Activated CD4-positive, CD25-positive, alpha-beta regulatory T cell treated with anti-CD3 and anti-CD28 coated beads, Interleukin-2, amount 50 U/mL, for 72 hours (primary cell): ENCODE data around the gene LRRC49.
"Not testable (repeated sequence)": the region's sequence is repeated elsewhere in the genome, so short reads cannot be mapped to it uniquely, and the experiment has no call there.

Experiments used
- DNase-seq: peaks from one replicate; pipeline ENCODE4 v3.0.0; 2021

The LRRC49 gene

DNA sequence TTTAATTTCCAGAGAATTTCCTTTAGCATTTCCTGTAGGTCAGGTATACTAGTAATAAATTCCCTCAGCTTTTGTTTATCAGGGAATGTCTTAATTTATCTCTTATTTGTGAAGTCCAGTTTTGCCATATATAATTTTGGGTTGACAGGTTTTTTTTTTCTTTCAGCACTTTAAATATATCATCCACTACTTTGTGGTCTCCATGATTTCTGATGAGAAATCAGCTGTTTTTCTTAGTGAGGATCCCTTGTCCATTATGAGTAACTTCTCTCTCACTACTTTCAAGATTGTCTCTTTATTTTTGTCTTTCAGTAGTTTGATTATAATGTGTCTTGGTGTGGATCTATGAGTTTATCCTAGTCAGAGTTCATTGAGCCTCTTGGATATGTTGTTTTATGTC is 105.7 kb downstream of the LRRC49 start:
- DNase-seq = no peak

GRCh38 chr15:71002316-71002715 is 109.7 kb downstream of the LRRC49 start:
- DNase-seq = no peak

DNA sequence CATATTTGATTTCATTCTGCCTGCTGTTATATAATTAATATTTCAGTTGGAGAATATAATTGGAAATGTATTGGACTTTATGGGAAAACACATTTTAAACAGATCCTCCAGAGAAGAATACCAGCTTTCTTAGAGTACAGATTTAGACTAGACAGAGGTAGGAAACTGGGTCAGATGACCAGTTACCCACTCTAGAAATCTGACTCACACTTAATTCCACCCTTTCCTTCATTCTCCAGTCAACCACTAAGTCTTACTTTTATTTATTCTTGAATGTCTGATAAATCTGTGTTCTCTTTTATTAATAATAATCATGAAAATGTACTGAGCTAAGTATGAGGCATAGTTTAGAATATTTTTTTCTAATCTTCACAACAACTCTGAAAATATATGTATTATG is 110.7 kb downstream of the LRRC49 start:
- no peak for DNase-seq

DNA sequence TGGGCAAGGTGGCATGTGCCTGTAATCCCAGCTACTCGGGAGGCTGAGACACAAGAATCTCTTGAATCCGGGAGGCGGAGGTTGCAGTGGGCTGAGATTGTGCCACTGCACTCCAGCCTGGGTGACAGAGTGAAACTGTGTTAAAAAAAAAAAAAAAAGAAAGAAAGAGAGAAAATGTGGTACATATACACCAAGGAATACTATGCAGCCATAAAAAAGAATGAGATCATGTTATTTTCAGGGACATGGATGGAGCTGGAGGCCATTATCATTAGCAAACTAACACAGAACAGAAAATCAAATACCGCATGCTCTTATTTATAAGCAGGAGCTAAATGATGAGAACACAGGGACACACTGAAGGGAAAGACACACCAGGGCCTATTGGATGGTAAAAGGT is 111.9 kb downstream of the LRRC49 start:
- not testable (repeated sequence) for DNase-seq

- DNase-seq = no peak
Observed at GRCh38 chr15:71005895-71006294, 113.3 kb downstream of the LRRC49 start.

DNA sequence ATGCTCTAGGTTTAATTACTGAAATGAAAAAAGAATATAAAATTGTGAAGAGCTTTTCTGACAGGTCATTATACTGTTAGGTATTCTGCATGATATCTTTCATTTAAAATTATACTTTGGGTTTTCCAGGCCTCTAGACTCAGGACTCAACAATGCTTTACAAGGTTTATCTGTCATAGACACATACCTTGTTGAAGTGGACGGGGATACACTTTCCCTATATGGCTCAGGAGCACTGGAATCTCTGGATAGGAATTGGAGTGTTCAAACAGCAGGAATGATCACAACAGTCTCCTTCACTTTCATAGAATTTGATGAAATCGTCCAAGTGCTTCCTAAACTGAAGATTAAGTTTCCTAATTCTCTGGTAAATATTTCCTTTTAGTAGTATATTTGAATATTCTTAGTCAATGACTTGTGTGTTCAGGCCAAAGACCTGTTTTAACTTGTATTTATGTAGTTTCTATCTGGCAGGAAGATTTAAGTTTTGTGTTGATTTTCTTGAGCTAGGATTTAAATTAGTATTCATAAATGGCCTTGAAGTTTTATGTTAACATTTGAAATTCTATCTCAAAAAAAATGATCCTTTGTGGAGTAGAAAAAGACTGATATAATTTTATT is 115.7 kb downstream of the LRRC49 start:
- DNase-seq = no peak

GRCh38 chr15:71010472-71010871 is 117.8 kb downstream of the LRRC49 start:
- DNase-seq = no peak

GRCh38 chr15:71010997-71011396 is 118.4 kb downstream of the LRRC49 start:
- DNase-seq = no peak

DNA sequence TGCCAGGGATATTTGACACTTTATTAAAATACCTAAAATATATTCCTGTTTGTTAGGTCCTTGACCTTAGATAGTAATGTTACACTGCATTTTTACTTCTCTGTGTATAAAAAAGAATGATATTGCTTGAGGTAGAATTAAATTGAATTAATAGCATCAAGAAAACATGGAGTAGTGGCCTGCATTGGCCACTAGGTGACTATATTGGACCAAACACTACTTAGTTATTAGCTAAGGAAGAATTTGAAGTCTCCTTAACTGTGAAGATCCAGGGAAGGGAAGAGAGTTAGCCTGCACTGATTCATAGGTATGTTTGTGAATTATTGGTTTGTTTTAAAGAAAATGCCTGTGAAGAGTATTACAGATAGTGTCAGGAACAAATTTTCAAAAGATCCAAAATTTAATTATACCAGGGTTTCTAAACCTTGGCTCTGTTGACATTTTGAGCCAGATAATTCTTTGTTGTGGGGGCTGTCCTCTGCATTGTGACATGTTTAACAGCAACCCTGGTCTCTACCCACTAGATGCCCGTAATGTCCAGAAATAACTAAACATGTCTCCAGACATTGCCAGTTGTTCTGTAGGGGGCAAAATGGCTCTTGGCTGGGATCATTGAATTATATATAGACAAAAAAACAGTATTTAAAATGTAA is 119.0 kb downstream of the LRRC49 start:
- DNase-seq = no peak

- no peak for DNase-seq
Observed at GRCh38 chr15:71013446-71013845, 120.8 kb downstream of the LRRC49 start.

DNA sequence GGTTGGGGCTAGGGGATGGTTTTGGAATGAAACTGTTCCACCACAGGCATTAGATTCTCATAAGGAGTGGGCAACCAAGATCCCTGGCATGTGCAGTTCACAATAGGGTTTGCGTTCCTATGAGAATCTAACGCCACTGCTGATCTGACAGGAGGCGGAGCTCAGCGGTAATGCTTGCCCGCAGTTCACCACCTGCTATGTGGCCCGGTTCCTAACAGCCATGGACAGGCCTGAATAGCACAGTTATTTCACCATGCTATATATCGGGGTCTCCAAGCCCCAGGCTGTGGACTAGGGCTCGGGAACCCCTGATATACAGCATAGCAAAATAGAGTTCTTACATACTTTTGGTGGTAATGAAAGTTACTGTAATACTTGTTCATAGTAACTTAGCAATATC is 122.7 kb downstream of the LRRC49 start:
- DNase-seq = no peak

DNA sequence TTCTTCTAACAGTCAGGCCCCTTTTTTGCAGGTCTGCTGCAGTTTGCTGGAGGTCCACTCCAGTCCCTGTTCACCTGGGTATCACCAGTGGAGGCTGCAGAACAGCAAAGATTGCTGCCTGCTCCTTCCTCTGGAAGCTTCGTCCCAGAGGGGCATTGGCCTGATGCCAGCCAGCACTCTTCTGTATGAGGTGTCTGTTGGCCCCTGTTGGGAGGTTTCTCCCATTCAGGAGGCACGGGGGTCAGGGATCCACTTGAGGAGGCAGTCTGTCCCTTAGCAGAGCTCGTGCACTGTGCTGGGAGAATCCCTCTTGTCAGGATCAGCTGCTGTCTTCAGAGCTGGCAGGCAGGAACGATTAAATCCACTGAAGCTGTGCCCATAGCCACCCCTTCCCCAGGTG is 138.6 kb downstream of the LRRC49 start:
- not testable (repeated sequence) for DNase-seq

- DNase-seq = not testable (repeated sequence)
Observed at GRCh38 chr15:71035478-71035877, 142.9 kb downstream of the LRRC49 start.

GRCh38 chr15:71042356-71042922 is 149.8 kb downstream of the LRRC49 start:
- no peak for DNase-seq

DNA sequence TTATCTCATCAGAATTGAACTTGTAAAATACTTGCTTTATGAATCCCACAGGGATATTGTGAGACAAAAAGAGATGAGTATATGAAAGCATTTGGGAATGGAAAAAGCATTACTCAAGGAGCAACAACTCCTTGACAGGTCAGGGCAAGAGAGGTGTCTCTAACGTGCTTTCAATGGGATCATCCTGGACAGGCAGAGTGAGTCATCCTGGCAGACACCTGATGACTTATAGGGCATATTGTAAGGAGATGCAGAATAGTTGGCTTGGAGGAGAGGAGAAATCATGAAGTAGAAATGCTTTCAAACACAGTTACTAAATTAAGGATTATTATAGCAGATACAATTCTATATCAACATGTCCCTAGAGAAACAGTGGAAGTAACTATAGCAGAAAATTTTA is 150.7 kb downstream of the LRRC49 start:
- DNase-seq = no peak

GRCh38 chr15:71044006-71044405 is 151.4 kb downstream of the LRRC49 start:
- DNase-seq = no peak

DNA sequence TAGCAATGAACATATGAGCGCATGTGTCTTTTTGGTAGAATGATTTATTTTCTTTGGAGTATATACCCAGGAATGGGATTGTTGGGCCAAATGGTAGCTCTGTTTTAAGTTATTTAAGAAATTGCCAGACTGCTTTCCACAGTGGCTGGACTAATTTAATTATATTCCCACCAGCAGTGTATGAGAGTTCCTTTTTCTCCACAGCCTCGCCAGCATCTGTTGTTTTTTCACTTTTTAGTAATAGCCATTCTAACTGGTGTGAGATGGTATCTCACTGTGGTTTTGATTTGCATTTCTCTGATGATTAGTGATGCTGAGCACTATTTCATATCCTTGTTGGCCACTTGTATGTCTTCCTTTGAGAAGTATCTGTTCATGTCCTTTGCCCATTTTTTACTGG is 153.5 kb downstream of the LRRC49 start:
- DNase-seq = not testable (repeated sequence)

DNA sequence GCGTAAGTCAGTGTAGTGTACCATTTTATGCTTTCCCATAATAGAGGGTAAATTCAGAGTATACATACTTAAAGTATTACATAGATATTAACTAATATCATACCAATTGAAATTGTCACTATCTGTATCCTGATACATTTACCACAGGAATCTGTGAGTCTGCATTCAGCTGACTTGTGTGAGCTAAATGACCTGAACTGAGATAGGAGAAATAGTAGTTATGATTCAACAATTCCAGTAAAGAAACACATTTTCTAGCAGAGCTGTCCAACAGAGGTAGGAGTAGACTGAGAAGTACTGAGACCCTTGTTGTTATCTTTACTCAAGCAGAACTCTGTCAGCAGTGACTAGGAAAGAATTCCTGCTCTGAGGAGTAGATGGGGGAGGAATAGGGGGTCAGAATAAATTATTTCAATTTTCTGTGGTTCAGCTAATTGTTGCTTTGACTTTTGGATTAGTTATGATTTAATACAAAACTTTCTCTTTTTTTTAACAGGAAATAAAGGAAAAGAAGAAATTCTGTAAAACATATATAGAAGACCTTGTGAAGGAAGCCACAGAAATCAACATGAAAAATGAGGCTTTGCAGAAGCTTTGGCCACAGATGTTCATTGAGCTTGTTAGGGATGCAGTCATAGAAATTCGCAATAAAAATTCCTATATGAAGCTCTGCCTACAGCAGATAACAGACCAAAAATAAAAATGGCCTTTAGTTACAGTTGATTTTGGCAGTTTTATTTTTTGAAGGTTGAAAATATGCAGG is 156.5 kb downstream of the LRRC49 start:
- no peak for DNase-seq

DNA sequence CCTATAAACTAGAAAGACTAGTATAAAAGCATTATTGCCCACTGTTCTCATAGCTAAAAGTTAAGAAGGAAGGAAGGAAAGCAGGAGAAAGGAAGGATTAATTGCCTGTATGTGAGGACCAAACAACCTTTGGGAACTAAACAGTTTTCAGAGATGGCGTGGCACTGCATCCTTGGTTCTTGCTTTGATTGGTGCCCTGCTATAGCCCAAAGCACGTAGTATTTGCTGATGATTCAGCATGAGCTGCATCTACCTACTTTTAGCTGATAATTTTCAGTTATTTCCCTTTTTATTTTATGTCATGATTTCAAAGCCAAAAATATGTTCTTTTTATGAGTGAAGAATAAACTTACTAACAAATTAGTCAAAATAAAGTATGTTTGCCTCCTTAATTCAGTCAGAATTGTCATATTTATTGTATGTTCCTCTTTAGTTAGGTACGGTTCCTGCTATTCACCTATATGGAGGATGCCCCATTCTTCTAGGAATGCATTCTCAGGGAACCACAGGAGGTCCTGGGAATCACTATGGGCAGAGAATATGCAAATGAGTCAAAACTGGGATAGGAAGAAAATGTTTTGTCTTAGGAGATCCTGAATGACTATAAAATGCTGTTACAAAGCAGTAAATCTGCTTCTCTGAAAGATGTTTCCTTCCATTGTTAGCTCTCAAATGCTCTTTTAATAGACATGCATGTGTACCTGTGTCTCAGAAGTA is 157.2 kb downstream of the LRRC49 start:
- DNase-seq = no peak

GRCh38 chr15:71050461-71050860 is 157.8 kb downstream of the LRRC49 start:
- no peak for DNase-seq

DNA sequence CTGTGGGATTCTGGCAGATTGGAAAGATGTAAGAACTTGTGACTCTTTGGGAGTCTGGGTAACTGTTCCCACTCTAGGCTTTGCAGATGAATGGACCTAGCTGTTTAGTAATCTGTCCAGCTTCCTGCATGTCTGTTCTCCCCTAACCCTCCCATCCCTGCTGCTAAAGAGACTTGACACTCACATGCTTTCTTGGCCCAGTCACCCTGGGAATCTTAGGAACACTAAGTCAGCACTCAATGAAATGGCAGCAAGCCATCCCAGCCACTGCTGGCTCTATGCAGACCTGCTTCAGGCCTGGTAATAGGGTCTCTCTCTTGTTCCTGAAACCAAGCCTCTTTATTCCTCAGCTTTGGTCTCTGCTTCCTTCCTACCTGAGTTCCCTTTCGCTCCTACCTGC is 158.9 kb downstream of the LRRC49 start:
- DNase-seq = no peak

- DNase-seq = no peak
Observed at GRCh38 chr15:71052356-71052755, 159.7 kb downstream of the LRRC49 start.

DNA sequence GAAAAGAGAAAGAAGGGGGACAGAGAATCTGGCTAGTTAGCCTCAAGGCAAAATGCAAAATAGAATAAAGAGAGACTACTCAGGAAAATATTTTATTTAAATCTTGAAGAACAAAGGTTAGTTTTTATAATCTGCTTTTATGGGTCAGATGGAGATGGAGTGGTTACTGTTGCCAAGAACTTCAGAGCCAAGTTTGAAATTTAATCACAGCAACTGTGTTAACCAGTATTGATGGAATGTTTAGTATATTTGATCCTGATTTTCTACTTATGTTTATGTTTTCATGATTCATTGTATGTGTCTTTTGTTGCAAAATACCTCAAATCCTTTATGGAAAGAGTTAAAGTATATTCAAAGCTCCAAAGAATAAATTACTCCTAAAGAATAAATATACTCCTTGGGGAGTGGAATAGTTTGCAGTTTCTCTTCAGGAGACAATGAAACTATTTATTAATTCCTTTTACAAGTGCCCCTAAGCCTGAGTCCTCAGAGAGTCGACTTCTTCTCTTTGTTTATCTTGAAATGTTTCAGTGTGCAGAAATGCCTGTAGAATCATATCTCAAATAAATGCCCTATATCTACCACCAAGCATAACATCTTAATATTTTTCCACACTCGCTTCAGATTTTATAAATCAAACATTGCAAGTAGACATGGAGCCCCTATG is 161.8 kb downstream of the LRRC49 start:
- no peak for DNase-seq
